Neural cell (in vitro differentiated cells): ENCODE data around the gene VMP1. TPM values are rescaled to one million over a fixed set of nuclear protein-coding genes. Genes with fewer than 3 reads are reported as not detected.

Experiments
- H2AFZ ChIP-seq: fragments of 200-600, 300-800 bp; sonication (generic), shearing (Covaris generic); 2 replicates; pipeline ENCODE4 v1.6.0; 2014; ENCODE audit warnings: low read depth, mild to moderate bottlenecking, antibody characterized with exemption, low read length, moderate library complexity
- H3F3A ChIP-seq: fragments of 200-600 bp; shearing (Covaris generic); 2 replicates; pipeline ENCODE4 v1.6.1; 2016; ENCODE audit warnings: mild to moderate bottlenecking, moderate library complexity, mixed read lengths, antibody characterized with exemption, low read length; ENCODE audit not compliant: insufficient read depth, poor library complexity, severe bottlenecking
- H3K27ac ChIP-seq: fragments of 200-600, 300-800 bp; sonication (generic), shearing (Covaris generic); 2 replicates; pipeline ENCODE4 v1.5.1; 2014; ENCODE audit warnings: mild to moderate bottlenecking, low read length, moderate library complexity
- H3K27me3 ChIP-seq: fragments of 300-800, 200-600 bp; sonication (generic), shearing (Covaris generic); 2 replicates; pipeline ENCODE4 v1.6.0; 2014; ENCODE audit warnings: mild to moderate bottlenecking, low read depth, low read length, moderate library complexity; ENCODE audit not compliant: insufficient read depth
- H3K36me3 ChIP-seq: fragments of 300-800, 200-600 bp; sonication (generic), shearing (Covaris generic); 2 replicates; pipeline ENCODE4 v1.5.1; 2014; ENCODE audit warnings: mild to moderate bottlenecking, antibody characterized with exemption, low read length, moderate library complexity; ENCODE audit not compliant: insufficient read depth
- H3K4me2 ChIP-seq: fragments of 300-800, 200-600 bp; sonication (generic), shearing (Covaris generic); 2 replicates; pipeline ENCODE4 v1.6.0; 2014; ENCODE audit warnings: mild to moderate bottlenecking, low read length
- H3K4me3 ChIP-seq: fragments of 300-800, 200-600 bp; sonication (generic), shearing (Covaris generic); 2 replicates; pipeline ENCODE4 v1.5.1; 2014; ENCODE audit warnings: mild to moderate bottlenecking, low read length, moderate library complexity
- H3K79me2 ChIP-seq: fragments of 200-600 bp; shearing (Covaris generic); replicated peaks from 2 replicates; pipeline ENCODE4 v1.6.0; 2014; ENCODE audit warnings: mild to moderate bottlenecking, low read length, moderate library complexity; ENCODE audit not compliant: insufficient read depth
- H3K9ac ChIP-seq: fragments of 300-800, 200-600 bp; sonication (generic), shearing (Covaris generic); 2 replicates; pipeline ENCODE4 v1.6.1; 2016; ENCODE audit warnings: mild to moderate bottlenecking, low read length, mixed read lengths
- H3K9me2 ChIP-seq: fragments of 200-600 bp; shearing (Covaris generic); 2 replicates; pipeline ENCODE4 v1.6.1; 2016; ENCODE audit warnings: mild to moderate bottlenecking, low read length, mixed read lengths; ENCODE audit not compliant: insufficient read depth
- H3K9me3 ChIP-seq: fragments of 200-600, 300-800 bp; sonication (generic), shearing (Covaris generic); 2 replicates; pipeline ENCODE4 v1.6.1; 2016; ENCODE audit warnings: mild to moderate bottlenecking, mixed run types, low read length, moderate library complexity, mixed read lengths
- H4K20me1 ChIP-seq: fragments of 200-600 bp; shearing (Covaris generic); 2 replicates; pipeline ENCODE4 v1.6.1; 2016; ENCODE audit warnings: mild to moderate bottlenecking, mixed run types; ENCODE audit not compliant: insufficient read depth
- EP300 ChIP-seq: fragments of 450-650 bp; conservative IDR thresholded peaks from 2 replicates; pipeline ENCODE4 v1.6.1; 2014; ENCODE audit warnings: antibody characterized with exemption, mild to moderate bottlenecking, moderate library complexity; ENCODE audit not compliant: poor library complexity, severe bottlenecking
- EZH2 ChIP-seq: fragments of 200-600, 300-800 bp; shearing (Covaris generic), sonication (generic); IDR thresholded peaks from 2 replicates; pipeline ENCODE4 v1.6.1; 2014; ENCODE audit warnings: antibody characterized with exemption, low read length, borderline replicate concordance, mild to moderate bottlenecking; ENCODE audit not compliant: insufficient read depth, poor library complexity, severe bottlenecking
- MXI1 ChIP-seq: fragments of 450-650 bp; conservative IDR thresholded peaks from 2 replicates; pipeline ENCODE4 v1.6.1; 2014; ENCODE audit warnings: antibody characterized with exemption, mild to moderate bottlenecking; ENCODE audit not compliant: poor library complexity, severe bottlenecking
- POLR2AphosphoS5 ChIP-seq: IDR thresholded peaks from 2 replicates; pipeline ENCODE4 v1.6.1; 2012
- RAD21 ChIP-seq: fragments of 450-650 bp; conservative IDR thresholded peaks from 2 replicates; pipeline ENCODE4 v1.6.1; 2014; ENCODE audit warnings: antibody characterized with exemption, mild to moderate bottlenecking, moderate library complexity
- SMC3 ChIP-seq: fragments of 450-650 bp; conservative IDR thresholded peaks from 2 replicates; pipeline ENCODE4 v1.6.1; 2014; ENCODE audit warnings: antibody characterized with exemption, mild to moderate bottlenecking, moderate library complexity; ENCODE audit not compliant: poor library complexity
- TAF1 ChIP-seq: IDR thresholded peaks from 2 replicates; pipeline ENCODE4 v1.6.1; 2012; ENCODE audit warnings: low read depth
- polyA plus RNA-seq: library from polyadenylated mRNA; depleted of rRNA; stranded (reverse); fragments of >200 nt; gene quantifications from 2 replicates; pipeline ENCODE4 v1.2.3, GENCODE V29; 2014
- TF ChIP-seq, protein P1 (sequence below): fragments of 450-650 bp; IDR thresholded peaks from 2 replicates; pipeline ENCODE4 v1.5.1; 2014; ENCODE audit warnings: antibody characterized with exemption, mild to moderate bottlenecking, moderate library complexity; ENCODE audit not compliant: poor library complexity, severe bottlenecking
- TF ChIP-seq, protein P2 (sequence below): IDR thresholded peaks from 2 replicates; pipeline ENCODE4 v1.6.1; 2012; ENCODE audit warnings: borderline replicate concordance

Gene VMP1
- polyA plus RNA-seq, 1 donor from 2014 or later: 75.9 TPM

GRCh38 chr17:59856859-59857794, 149.7 kb downstream of the VMP1 start:
- H3K36me3 ChIP-seq: no peaks in the 10 kb centered on the region
- no peaks in the 10 kb centered on the region for H3K9me3 ChIP-seq
- no peaks in the 10 kb centered on the region for H3F3A ChIP-seq
- no peak overlapping the region for H3K4me3 ChIP-seq
- H3K9ac ChIP-seq: no peak overlapping the region
- H3K27ac ChIP-seq: no peak overlapping the region
- no peak overlapping the region for H3K4me2 ChIP-seq
- H2AFZ ChIP-seq: no peak overlapping the region
- TF ChIP-seq MXI1: no peak
- TF ChIP-seq, protein P1, sequence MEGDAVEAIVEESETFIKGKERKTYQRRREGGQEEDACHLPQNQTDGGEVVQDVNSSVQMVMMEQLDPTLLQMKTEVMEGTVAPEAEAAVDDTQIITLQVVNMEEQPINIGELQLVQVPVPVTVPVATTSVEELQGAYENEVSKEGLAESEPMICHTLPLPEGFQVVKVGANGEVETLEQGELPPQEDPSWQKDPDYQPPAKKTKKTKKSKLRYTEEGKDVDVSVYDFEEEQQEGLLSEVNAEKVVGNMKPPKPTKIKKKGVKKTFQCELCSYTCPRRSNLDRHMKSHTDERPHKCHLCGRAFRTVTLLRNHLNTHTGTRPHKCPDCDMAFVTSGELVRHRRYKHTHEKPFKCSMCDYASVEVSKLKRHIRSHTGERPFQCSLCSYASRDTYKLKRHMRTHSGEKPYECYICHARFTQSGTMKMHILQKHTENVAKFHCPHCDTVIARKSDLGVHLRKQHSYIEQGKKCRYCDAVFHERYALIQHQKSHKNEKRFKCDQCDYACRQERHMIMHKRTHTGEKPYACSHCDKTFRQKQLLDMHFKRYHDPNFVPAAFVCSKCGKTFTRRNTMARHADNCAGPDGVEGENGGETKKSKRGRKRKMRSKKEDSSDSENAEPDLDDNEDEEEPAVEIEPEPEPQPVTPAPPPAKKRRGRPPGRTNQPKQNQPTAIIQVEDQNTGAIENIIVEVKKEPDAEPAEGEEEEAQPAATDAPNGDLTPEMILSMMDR: no peak
- no peak for TF ChIP-seq POLR2AphosphoS5
- no peaks in the 10 kb centered on the region for H3K9me2 ChIP-seq
- no peaks in the 10 kb centered on the region for H3K79me2 ChIP-seq
- H4K20me1 ChIP-seq: no peaks in the 10 kb centered on the region
- H3K27me3 ChIP-seq: no peaks in the 10 kb centered on the region

DNA sequence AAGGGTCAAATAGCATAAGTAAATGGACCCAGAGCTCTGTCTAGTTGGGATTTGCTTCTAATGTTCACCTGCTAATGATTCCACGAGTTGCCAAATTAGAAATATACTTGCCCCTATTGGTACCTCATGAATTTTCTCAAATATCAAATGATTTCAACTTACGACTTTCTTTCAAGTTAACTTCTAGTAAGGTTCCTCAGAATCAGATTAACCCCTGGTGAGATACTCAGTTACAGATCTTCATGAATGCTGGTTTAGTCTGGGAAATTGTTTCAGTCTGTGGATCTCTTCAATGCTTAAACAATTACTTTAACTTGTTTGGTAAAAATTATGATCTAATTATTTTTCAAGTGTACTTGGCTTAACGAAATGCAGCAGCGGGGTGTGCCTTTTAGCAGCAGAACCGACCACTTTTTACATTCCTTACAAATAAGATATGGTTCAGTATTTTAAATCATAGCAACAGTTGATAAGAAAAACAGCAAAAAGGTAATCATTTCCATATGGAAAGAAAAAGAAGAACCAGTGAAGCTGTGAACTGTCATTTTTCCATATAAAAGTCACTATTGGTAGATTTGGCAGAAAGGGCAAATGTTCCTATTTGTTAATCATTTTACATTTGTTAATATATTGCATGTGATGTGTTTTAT, 150.8 kb downstream of the VMP1 start:
- Histone ChIP-seq H2AFZ (no peak overlapping the region), H3K36me3 (no peaks in the 10 kb centered on the region), H3K4me3 (no peak overlapping the region), H3K9ac (no peak overlapping the region), H3K27me3 (no peaks in the 10 kb centered on the region), H3K9me3 (no peaks in the 10 kb centered on the region), H3K27ac (no peak overlapping the region), H3K79me2 (no peaks in the 10 kb centered on the region), H3F3A (no peaks in the 10 kb centered on the region), H3K4me2 (no peak overlapping the region), H4K20me1 (no peaks in the 10 kb centered on the region), H3K9me2 (no peaks in the 10 kb centered on the region)
- TF ChIP-seq, protein P2, sequence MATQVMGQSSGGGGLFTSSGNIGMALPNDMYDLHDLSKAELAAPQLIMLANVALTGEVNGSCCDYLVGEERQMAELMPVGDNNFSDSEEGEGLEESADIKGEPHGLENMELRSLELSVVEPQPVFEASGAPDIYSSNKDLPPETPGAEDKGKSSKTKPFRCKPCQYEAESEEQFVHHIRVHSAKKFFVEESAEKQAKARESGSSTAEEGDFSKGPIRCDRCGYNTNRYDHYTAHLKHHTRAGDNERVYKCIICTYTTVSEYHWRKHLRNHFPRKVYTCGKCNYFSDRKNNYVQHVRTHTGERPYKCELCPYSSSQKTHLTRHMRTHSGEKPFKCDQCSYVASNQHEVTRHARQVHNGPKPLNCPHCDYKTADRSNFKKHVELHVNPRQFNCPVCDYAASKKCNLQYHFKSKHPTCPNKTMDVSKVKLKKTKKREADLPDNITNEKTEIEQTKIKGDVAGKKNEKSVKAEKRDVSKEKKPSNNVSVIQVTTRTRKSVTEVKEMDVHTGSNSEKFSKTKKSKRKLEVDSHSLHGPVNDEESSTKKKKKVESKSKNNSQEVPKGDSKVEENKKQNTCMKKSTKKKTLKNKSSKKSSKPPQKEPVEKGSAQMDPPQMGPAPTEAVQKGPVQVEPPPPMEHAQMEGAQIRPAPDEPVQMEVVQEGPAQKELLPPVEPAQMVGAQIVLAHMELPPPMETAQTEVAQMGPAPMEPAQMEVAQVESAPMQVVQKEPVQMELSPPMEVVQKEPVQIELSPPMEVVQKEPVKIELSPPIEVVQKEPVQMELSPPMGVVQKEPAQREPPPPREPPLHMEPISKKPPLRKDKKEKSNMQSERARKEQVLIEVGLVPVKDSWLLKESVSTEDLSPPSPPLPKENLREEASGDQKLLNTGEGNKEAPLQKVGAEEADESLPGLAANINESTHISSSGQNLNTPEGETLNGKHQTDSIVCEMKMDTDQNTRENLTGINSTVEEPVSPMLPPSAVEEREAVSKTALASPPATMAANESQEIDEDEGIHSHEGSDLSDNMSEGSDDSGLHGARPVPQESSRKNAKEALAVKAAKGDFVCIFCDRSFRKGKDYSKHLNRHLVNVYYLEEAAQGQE: no peak
- TF ChIP-seq RAD21 (no peak), POLR2AphosphoS5 (no peak), MXI1 (no peak), EP300 (no peak), EZH2 (no peak), TAF1 (no peak), SMC3 (no peak)
- TF ChIP-seq, protein P1: no peak
